ENCODE measurements around the gene NR1D2. TPM values are rescaled to one million over a fixed set of nuclear protein-coding genes. Genes with fewer than 3 reads are reported as not detected.

The NR1D2 gene
- total RNA-seq, 6 donors from 2014 or later: 19.6 to 52.4 (median 38.9) TPM

DNA sequence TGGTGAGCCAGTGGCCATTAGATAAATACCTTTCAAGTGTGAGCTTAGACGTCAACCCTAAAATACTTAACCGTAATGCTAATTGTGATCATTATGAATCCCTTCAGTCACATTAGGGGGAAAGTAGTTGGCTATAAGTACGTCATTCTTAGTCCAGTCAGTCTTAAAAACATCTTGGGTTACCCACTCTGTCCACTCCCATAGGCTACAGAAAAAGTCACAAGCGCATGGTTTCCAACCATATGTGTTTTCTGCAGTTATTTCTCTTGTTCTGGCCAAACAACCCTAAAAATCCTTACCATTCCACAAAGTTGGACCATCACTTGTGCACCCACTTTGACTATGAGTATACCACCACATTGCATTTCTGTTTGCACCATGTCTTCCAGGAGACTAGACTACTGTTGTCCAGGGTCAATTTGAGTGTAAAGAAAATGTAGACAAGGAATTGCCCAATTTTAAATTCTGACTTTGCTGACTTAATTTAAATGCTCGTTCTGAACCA, 24.9 kb upstream of the NR1D2 start:
- 86 to 87% methylated on average over 5 of the region's 5 CpGs for WGBS, 2 donors
- H3K27ac ChIP-seq: no peak overlapping the region
- DNase-seq: no peak
- TF ChIP-seq POLR2A (IDR thresholded peaks at IDR 0.05): no peak
- no peak for TF ChIP-seq POLR2AphosphoS5 (IDR thresholded peaks at IDR 0.05)
- TF ChIP-seq EP300 (IDR thresholded peaks at IDR 0.05): no peak
- TF ChIP-seq, protein P1, sequence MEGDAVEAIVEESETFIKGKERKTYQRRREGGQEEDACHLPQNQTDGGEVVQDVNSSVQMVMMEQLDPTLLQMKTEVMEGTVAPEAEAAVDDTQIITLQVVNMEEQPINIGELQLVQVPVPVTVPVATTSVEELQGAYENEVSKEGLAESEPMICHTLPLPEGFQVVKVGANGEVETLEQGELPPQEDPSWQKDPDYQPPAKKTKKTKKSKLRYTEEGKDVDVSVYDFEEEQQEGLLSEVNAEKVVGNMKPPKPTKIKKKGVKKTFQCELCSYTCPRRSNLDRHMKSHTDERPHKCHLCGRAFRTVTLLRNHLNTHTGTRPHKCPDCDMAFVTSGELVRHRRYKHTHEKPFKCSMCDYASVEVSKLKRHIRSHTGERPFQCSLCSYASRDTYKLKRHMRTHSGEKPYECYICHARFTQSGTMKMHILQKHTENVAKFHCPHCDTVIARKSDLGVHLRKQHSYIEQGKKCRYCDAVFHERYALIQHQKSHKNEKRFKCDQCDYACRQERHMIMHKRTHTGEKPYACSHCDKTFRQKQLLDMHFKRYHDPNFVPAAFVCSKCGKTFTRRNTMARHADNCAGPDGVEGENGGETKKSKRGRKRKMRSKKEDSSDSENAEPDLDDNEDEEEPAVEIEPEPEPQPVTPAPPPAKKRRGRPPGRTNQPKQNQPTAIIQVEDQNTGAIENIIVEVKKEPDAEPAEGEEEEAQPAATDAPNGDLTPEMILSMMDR (IDR thresholded peaks at IDR 0.05): no peak
- no peaks in the 10 kb centered on the region for H3K9me3 ChIP-seq
- H3K27me3 ChIP-seq: no peaks in the 10 kb centered on the region
- no peak for ATAC-seq (ENCODE audit: low FRiP score in 2 of 2)
- peaks cover 11 to 40% (median 23%) of the 10 kb centered on the region in 4 donors for H3K4me1 ChIP-seq
- peaks cover 11 to 42% (median 21%) of the 10 kb centered on the region in 4 donors for H3K36me3 ChIP-seq
- no peak overlapping the region for H3K4me3 ChIP-seq

DNA sequence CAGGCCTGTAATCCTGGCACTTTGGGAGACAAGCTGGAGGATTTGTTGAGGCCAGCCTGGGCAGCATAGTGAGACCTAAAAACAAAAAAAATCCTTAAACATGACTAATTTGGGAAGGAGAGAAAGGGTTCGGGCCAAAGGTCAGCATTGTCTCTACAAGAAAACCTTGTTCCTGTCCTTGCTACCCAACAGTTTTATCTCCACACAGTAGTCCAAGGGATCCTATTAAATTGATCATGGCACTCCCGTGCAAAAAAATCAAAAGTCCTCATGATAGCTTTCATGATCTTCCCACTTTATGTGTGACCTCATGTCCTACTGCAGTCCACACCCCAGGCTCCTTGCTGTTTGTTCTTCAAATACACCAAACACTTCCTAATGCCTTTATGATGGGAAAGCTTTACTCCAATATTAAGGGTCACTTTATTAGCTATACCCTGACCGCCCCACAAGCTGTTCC, 24.0 kb upstream of the NR1D2 start:
- DNase-seq: no peak
- TF ChIP-seq EP300 (IDR thresholded peaks at IDR 0.05) (no peak), POLR2AphosphoS5 (IDR thresholded peaks at IDR 0.05) (no peak)
- TF ChIP-seq, protein P1 (IDR thresholded peaks at IDR 0.05): no peak
- H3K4me3 ChIP-seq: no peak overlapping the region
- H3K4me1 ChIP-seq: peaks cover 11 to 31% (median 15%) of the 10 kb centered on the region in 4 donors
- H3K36me3 ChIP-seq: peaks cover 11 to 42% (median 21%) of the 10 kb centered on the region in 4 donors
- WGBS, 2 donors: 89 to 93% methylated on average over 3 of the region's 3 CpGs
- no peaks in the 10 kb centered on the region for H3K9me3 ChIP-seq
- no peaks in the 10 kb centered on the region for H3K27me3 ChIP-seq
- no peak overlapping the region for H3K27ac ChIP-seq
- ATAC-seq (ENCODE audit: low FRiP score in 2 of 2): no peak

- DNase-seq: no peak
- WGBS, 2 donors: 82 to 85% methylated on average over 2 of the region's 2 CpGs
- Histone ChIP-seq H3K27me3 (no peaks in the 10 kb centered on the region), H3K4me3 (no peak overlapping the region), H3K9me3 (no peaks in the 10 kb centered on the region), H3K4me1 (peaks cover 2 to 16% (median 7%) of the 10 kb centered on the region in 4 donors), H3K27ac (no peak overlapping the region), H3K36me3 (peaks cover 7 to 34% (median 14%) of the 10 kb centered on the region in 4 donors)
- ATAC-seq (ENCODE audit: low FRiP score in 2 of 2): no peak
- TF ChIP-seq EP300 (IDR thresholded peaks at IDR 0.05): no peak
- TF ChIP-seq POLR2A (IDR thresholded peaks at IDR 0.05): no peak
- TF ChIP-seq POLR2AphosphoS5 (IDR thresholded peaks at IDR 0.05): no peak
- TF ChIP-seq, protein P1 (IDR thresholded peaks at IDR 0.05): no peak
Measured at GRCh38 chr3:23923786-23924185, 21.3 kb upstream of the NR1D2 start.

- 88 to 93% methylated on average over 7 of the region's 7 CpGs for WGBS, 2 donors
- ATAC-seq (ENCODE audit: low FRiP score in 2 of 2) (no peak), DNase-seq (no peak)
- H3K4me1 ChIP-seq: peaks cover 0 to 4% (median 0%) of the 10 kb centered on the region in 4 donors
- no peak overlapping the region for H3K4me3 ChIP-seq
- no peak overlapping the region for H3K27ac ChIP-seq
- H3K36me3 ChIP-seq: peaks cover 0 to 10% (median 0%) of the 10 kb centered on the region in 4 donors
- TF ChIP-seq POLR2AphosphoS5 (IDR thresholded peaks at IDR 0.05) (no peak), EP300 (IDR thresholded peaks at IDR 0.05) (no peak), POLR2A (IDR thresholded peaks at IDR 0.05) (no peak)
- TF ChIP-seq, protein P1 (IDR thresholded peaks at IDR 0.05): no peak
- no peaks in the 10 kb centered on the region for H3K9me3 ChIP-seq
- no peaks in the 10 kb centered on the region for H3K27me3 ChIP-seq
Measured at GRCh38 chr3:23926246-23926645, 18.8 kb upstream of the NR1D2 start.

- DNase-seq (no peak), ATAC-seq (ENCODE audit: low FRiP score in 2 of 2) (no peak)
- Histone ChIP-seq H3K27me3 (no peaks in the 10 kb centered on the region), H3K36me3 (peaks cover 0 to 6% (median 0%) of the 10 kb centered on the region in 4 donors), H3K4me3 (no peak overlapping the region), H3K9me3 (no peaks in the 10 kb centered on the region), H3K4me1 (peaks cover 0 to 4% (median 0%) of the 10 kb centered on the region in 4 donors), H3K27ac (no peak overlapping the region)
- 84 to 85% methylated on average over 3 of the region's 3 CpGs for WGBS, 2 donors
- no peak for TF ChIP-seq EP300 (IDR thresholded peaks at IDR 0.05)
- TF ChIP-seq POLR2A (IDR thresholded peaks at IDR 0.05): no peak
- TF ChIP-seq, protein P1 (IDR thresholded peaks at IDR 0.05): no peak
- no peak for TF ChIP-seq POLR2AphosphoS5 (IDR thresholded peaks at IDR 0.05)
Measured at GRCh38 chr3:23926736-23927135, 18.4 kb upstream of the NR1D2 start.

All from upper lobe of left lung (tissue), 6 donors.